ENCODE results near the gene ZBTB21. TPM values are rescaled to one million over a fixed set of nuclear protein-coding genes. Genes with fewer than 3 reads are reported as not detected.

The ZBTB21 gene
- total RNA-seq, 4 donors from 2014 or later, result 2.8 to 29.9 (median 14.4) TPM

DNA sequence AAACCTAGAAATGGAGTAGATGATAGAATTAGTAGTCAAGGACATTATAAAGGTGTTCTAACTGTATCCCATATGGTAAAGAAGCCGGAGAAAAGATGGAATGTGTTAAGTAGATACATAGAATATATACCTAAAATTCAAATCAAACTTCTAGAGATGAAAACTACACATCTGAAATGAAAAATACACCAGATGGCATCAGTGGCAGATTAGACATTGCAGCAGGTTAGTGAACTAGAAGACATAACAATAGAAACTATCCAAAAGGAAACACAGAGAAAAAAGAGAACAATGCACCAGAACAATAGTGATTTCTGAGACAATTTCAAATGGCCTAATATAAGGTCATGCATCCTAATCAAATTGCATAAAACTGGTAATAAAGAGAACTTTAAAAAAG, 26.9 kb downstream of the ZBTB21 start:
- DNase-seq, result no peak
- TF ChIP-seq POLR2A (IDR thresholded peaks at IDR 0.05), result no peak
- TF ChIP-seq, protein P1, sequence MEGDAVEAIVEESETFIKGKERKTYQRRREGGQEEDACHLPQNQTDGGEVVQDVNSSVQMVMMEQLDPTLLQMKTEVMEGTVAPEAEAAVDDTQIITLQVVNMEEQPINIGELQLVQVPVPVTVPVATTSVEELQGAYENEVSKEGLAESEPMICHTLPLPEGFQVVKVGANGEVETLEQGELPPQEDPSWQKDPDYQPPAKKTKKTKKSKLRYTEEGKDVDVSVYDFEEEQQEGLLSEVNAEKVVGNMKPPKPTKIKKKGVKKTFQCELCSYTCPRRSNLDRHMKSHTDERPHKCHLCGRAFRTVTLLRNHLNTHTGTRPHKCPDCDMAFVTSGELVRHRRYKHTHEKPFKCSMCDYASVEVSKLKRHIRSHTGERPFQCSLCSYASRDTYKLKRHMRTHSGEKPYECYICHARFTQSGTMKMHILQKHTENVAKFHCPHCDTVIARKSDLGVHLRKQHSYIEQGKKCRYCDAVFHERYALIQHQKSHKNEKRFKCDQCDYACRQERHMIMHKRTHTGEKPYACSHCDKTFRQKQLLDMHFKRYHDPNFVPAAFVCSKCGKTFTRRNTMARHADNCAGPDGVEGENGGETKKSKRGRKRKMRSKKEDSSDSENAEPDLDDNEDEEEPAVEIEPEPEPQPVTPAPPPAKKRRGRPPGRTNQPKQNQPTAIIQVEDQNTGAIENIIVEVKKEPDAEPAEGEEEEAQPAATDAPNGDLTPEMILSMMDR (IDR thresholded peaks at IDR 0.05), result no peak
- Histone ChIP-seq H3K9me3 (no peaks in the 10 kb centered on the region), H3K27ac (no peak overlapping the region), H3K27me3 (no peaks in the 10 kb centered on the region), H3K4me3 (no peak overlapping the region), H3K36me3 (no peaks in the 10 kb centered on the region), H3K4me1 (no peaks in the 10 kb centered on the region)
- intact Hi-C loops (cut with DNase I; ENCODE audit: low total_unique reads), result no loop called here

DNA sequence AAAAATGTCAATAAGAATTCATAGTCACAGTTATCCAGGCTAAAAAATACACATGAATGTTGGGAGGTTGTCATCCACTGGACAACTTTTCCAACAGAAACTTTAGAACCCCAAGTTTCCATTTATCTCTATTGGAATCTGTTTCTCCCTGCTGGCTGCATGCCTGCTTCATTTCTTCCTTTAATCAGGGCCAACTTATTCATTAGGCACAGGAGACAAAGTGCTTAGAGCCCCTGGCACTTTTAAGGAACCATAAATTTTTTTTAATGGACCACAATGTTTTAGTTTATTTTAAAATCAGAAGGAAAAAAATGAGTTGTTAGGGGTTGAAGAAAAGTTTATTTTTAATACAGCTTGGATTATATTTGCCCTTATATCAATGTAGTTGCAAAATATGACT, 29.6 kb downstream of the ZBTB21 start:
- no peaks in the 10 kb centered on the region for H3K4me1 ChIP-seq
- H3K27me3 ChIP-seq, result no peaks in the 10 kb centered on the region
- H3K27ac ChIP-seq, result no peak overlapping the region
- TF ChIP-seq, protein P1 (IDR thresholded peaks at IDR 0.05), result no peak
- no peak for TF ChIP-seq POLR2A (IDR thresholded peaks at IDR 0.05)
- no peak overlapping the region for H3K4me3 ChIP-seq
- H3K9me3 ChIP-seq, result no peaks in the 10 kb centered on the region
- H3K36me3 ChIP-seq, result no peaks in the 10 kb centered on the region
- intact Hi-C loops (cut with DNase I; ENCODE audit: low total_unique reads), result no loop called here
- DNase-seq, result no peak

DNA sequence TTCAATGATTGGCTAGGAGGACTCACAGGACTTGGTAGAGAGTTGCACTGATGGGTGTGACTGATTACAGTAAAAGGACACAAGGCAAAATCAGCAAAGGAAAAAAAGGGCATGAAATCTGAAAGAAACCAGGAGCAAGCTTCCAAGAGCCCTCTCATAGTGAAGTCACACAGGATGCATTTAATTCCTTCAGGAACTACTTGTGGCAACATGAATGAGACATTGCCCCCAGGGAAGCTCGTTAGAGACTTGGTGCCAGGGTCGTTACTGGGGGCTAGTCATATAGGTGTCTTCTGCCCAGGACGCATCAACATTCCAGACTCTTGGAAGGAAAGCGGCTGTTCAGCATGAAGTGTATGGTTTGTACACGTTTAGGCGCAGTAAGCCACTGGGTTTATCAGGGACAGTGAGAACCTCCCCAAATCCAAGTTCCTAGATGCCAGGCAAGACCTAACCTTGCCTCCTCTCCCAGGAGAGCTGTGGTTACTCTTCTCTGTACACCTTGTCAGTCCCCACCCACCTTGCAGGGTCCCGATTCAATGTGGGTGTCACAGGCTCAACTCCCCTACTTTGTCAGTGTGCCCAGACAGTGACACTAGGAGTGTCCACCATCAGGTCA, 30.3 kb downstream of the ZBTB21 start:
- TF ChIP-seq, protein P1 (IDR thresholded peaks at IDR 0.05), result no peak
- no peak for TF ChIP-seq POLR2A (IDR thresholded peaks at IDR 0.05)
- Histone ChIP-seq H3K36me3 (no peaks in the 10 kb centered on the region), H3K9me3 (no peaks in the 10 kb centered on the region), H3K4me3 (no peak overlapping the region), H3K27me3 (no peaks in the 10 kb centered on the region), H3K27ac (no peak overlapping the region), H3K4me1 (no peaks in the 10 kb centered on the region)
- intact Hi-C loops (cut with DNase I; ENCODE audit: low total_unique reads), result no loop called here
- no peak for DNase-seq

DNA sequence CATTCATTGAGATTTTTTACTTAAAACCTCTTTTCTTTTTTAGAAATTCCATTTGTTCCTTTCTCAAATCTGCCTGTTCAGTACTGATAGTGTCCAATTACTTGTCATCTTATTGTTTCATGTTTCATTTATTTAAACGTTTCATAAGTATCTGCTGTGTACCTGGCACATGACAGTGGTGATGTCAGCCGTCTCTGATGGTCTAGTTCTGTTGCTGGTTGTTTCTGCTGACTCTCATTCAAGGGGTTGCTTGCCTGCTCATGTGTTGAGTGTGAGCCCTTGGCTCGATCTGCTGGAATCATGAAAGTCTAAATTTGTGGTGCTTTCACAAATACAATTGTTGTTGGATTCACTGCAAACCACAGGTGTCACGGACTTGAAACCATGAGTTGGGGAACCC, 30.8 kb downstream of the ZBTB21 start:
- H3K4me1 ChIP-seq, result no peaks in the 10 kb centered on the region
- intact Hi-C loops (cut with DNase I; ENCODE audit: low total_unique reads), result no loop called here
- no peak overlapping the region for H3K4me3 ChIP-seq
- DNase-seq, result no peak
- no peaks in the 10 kb centered on the region for H3K9me3 ChIP-seq
- no peak overlapping the region for H3K27ac ChIP-seq
- H3K27me3 ChIP-seq, result no peaks in the 10 kb centered on the region
- TF ChIP-seq POLR2A (IDR thresholded peaks at IDR 0.05), result no peak
- TF ChIP-seq, protein P1 (IDR thresholded peaks at IDR 0.05), result no peak
- H3K36me3 ChIP-seq, result no peaks in the 10 kb centered on the region

DNA sequence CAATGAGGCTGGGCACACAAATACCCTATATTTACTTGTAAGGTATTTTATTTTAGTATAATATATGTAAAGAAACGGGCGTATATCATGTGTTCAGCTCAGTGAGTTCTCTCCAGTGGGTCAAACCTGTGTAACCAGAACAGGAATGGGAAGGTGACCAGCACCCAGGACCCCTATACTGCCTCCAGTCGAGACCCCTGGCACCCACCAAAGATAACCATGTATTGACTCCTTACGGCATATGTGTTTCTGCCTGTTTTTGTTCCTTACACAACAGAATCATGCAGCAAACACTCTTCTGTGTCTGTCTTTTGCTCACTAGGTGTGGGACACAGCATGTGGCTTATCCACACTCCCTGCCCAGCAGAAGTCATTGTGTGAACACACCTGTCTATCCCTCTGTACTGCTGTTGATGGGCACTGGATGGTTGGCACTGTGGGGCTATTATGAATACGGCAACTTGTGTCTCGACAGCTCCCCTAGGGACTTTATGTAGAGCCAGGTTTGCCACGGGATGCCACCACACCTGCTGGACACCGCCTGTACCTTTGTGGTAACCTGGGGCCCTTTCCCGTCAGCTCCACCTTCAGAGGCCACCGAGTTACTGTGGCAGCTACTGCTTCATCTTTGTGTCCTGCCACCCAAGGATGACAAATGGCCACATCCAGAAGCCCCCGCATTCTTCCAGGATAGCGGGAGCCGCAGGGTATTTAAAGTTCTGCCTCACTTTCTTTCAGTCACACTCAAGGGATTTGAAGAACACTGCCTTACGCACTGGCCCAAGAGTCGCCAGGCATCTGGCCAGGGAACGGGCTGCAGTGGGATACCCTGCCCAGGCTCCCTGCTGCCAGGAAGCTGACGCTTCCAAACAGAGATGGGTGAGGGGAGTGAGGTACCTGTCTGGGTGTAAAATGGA, 32.9 kb downstream of the ZBTB21 start:
- no peak for TF ChIP-seq POLR2A (IDR thresholded peaks at IDR 0.05)
- TF ChIP-seq, protein P1 (IDR thresholded peaks at IDR 0.05), result no peak
- no peaks in the 10 kb centered on the region for H3K36me3 ChIP-seq
- no peaks in the 10 kb centered on the region for H3K27me3 ChIP-seq
- intact Hi-C loops (cut with DNase I; ENCODE audit: low total_unique reads), result no loop called here
- no peaks in the 10 kb centered on the region for H3K9me3 ChIP-seq
- H3K4me3 ChIP-seq, result no peak overlapping the region
- H3K27ac ChIP-seq, result no peak overlapping the region
- DNase-seq, result no peak
- H3K4me1 ChIP-seq, result no peaks in the 10 kb centered on the region
